Liver (tissue), 3 donors: ENCODE data around the gene CHN2.

ENCODE experiments used
- ATF3 ChIP-seq: IDR thresholded peaks from 2 replicates; pipeline ENCODE4 v1.6.1; 2016; ENCODE audit warnings: antibody characterized with exemption
- CTCF ChIP-seq: fragments of 150-350 bp; IDR thresholded peaks from 2 replicates; pipeline ENCODE4 v1.5.1; 2017; ENCODE audit warnings: improper control_type of control experiment, low read depth, low read length; ENCODE audit not compliant: missing input control
- EGR1 ChIP-seq, 2 donors: IDR thresholded peaks; 2 replicates each; pipeline ENCODE4 v1.6.1; 2016 to 2018; ENCODE audit warnings: antibody characterized with exemption in 2 of 2, low read depth in 2 of 2
- GABPA ChIP-seq, 2 donors: IDR thresholded peaks in 1 of 2; conservative IDR thresholded peaks in 1 of 2; 2 replicates each; pipeline ENCODE4 v1.6.1; 2016; ENCODE audit warnings: antibody characterized with exemption in 2 of 2, mild to moderate bottlenecking in 1 of 2, moderate library complexity in 1 of 2
- JUND ChIP-seq, 2 donors: IDR thresholded peaks; 2 replicates each; pipeline ENCODE4 v1.6.1; 2016; ENCODE audit warnings: antibody characterized with exemption in 2 of 2
- MAX ChIP-seq: IDR thresholded peaks from 2 replicates; pipeline ENCODE4 v1.6.1; 2016; ENCODE audit warnings: antibody characterized with exemption
- RAD21 ChIP-seq, 2 donors: IDR thresholded peaks; 2 replicates each; pipeline ENCODE4 v1.6.1; 2016; ENCODE audit warnings: antibody characterized with exemption in 2 of 2, mild to moderate bottlenecking in 2 of 2
- REST ChIP-seq: IDR thresholded peaks from 2 replicates; pipeline ENCODE4 v1.6.1; 2016; ENCODE audit warnings: antibody characterized with exemption, mild to moderate bottlenecking
- SP1 ChIP-seq: IDR thresholded peaks from 2 replicates; pipeline ENCODE4 v1.6.1; 2018; ENCODE audit warnings: antibody characterized with exemption, mild to moderate bottlenecking
- TAF1 ChIP-seq: conservative IDR thresholded peaks from 2 replicates; pipeline ENCODE4 v1.6.1; 2016; ENCODE audit warnings: antibody characterized with exemption, mild to moderate bottlenecking
- YY1 ChIP-seq: IDR thresholded peaks from 2 replicates; pipeline ENCODE4 v1.6.1; 2016; ENCODE audit warnings: antibody characterized with exemption, mild to moderate bottlenecking
- ZBTB33 ChIP-seq: IDR thresholded peaks from 2 replicates; pipeline ENCODE4 v1.6.1; 2016; ENCODE audit warnings: antibody characterized with exemption
- donor health status: healthy.
- donor health status: healthy.

- TF ChIP-seq MAX = no peak
- no peak for TF ChIP-seq CTCF
- no peak for TF ChIP-seq REST
- no peak for TF ChIP-seq GABPA (IDR thresholded peaks at IDR 0.05 in 1 of 2, conservative IDR thresholded peaks at IDR 0.05 in 1 of 2)
- TF ChIP-seq ZBTB33 = no peak
- no peak for TF ChIP-seq RAD21 (IDR thresholded peaks at IDR 0.05)
- no peak for TF ChIP-seq ATF3
- TF ChIP-seq TAF1 = no peak
- no peak for TF ChIP-seq YY1
- no peak for TF ChIP-seq JUND (IDR thresholded peaks at IDR 0.05)
- TF ChIP-seq SP1 = no peak
- TF ChIP-seq EGR1 (IDR thresholded peaks at IDR 0.05; ENCODE audit: low read depth in 2 of 2) = no peak
These were observed 315.5 kb downstream of the CHN2 start for GRCh38 chr7:29510028-29510427.
